HepG2 (cell line): Measurements from ENCODE around the gene FAM114A2. TPM values are rescaled to one million over a fixed set of nuclear protein-coding genes. Genes with fewer than 3 reads are reported as not detected.

Source experiments
- CBX2 ChIP-seq, 2 experiments: fragments of 200-600 bp in 1 of 2; sonication (generic); formaldehyde crosslinking in 1 of 2; IDR thresholded peaks; 2 replicates each; pipeline versions ENCODE4 v1.7.0 to v1.8.1; 2018 to 2022; ENCODE audit warnings: low read depth in 2 of 2, low read length in 1 of 2, mild to moderate bottlenecking in 1 of 2, missing genetic modification reagents in 1 of 2
- ELK4 ChIP-seq: sonication (generic); formaldehyde crosslinking; IDR thresholded peaks from 2 replicates; pipeline ENCODE4 v1.9.0; 2021; ENCODE audit warnings: missing genetic modification reagents, borderline replicate concordance
- GMEB1 ChIP-seq: sonication (generic); formaldehyde crosslinking; IDR thresholded peaks from 2 replicates; pipeline ENCODE4 v1.5.1; 2020; ENCODE audit warnings: missing genetic modification reagents, mild to moderate bottlenecking, borderline replicate concordance
- HNF1B ChIP-seq: sonication (generic); formaldehyde crosslinking; IDR thresholded peaks from 2 replicates; pipeline ENCODE4 v1.5.1; 2020; ENCODE audit warnings: mild to moderate bottlenecking, moderate library complexity, missing genetic modification reagents
- KLF12 ChIP-seq: sonication (generic); formaldehyde crosslinking; IDR thresholded peaks from 2 replicates; pipeline ENCODE4 v1.4.0; 2020; ENCODE audit warnings: missing genetic modification reagents, borderline replicate concordance
- MEF2D ChIP-seq: sonication (generic); formaldehyde crosslinking; IDR thresholded peaks from 2 replicates; pipeline ENCODE4 v1.5.1; 2020; ENCODE audit warnings: mild to moderate bottlenecking, missing genetic modification reagents
- REL ChIP-seq: sonication (generic); formaldehyde crosslinking; conservative IDR thresholded peaks from 2 replicates; pipeline ENCODE4 v1.8.0; 2022; ENCODE audit warnings: mild to moderate bottlenecking, missing genetic modification reagents, moderate library complexity
- RFX3 ChIP-seq: IDR thresholded peaks from 2 replicates; pipeline ENCODE4 v1.6.1; 2016; ENCODE audit warnings: missing biosample characterization, missing genetic modification reagents
- SKI ChIP-seq: fragments of 450-650 bp; IDR thresholded peaks from one replicate; pipeline ENCODE4 v1.6.1; 2018; ENCODE audit warnings: mild to moderate bottlenecking; ENCODE audit not compliant: partially characterized antibody
- SOX5 ChIP-seq: IDR thresholded peaks from 2 replicates; pipeline ENCODE4 v1.6.1; 2016; ENCODE audit warnings: borderline replicate concordance
- TAF15 ChIP-seq: fragments of 200-400 bp; formaldehyde crosslinking; IDR thresholded peaks from one replicate; pipeline ENCODE4 v1.6.1; 2018; ENCODE audit warnings: mild to moderate bottlenecking, low read depth, low read length; ENCODE audit not compliant: poor library complexity, severe bottlenecking
- TFAP4 ChIP-seq: sonication (generic); IDR thresholded peaks from 2 replicates; pipeline ENCODE4 v1.6.1; 2016; ENCODE audit warnings: low read depth, borderline replicate concordance
- ZMAT5 ChIP-seq: sonication (generic); formaldehyde crosslinking; IDR thresholded peaks from 2 replicates; pipeline ENCODE4 v1.5.0; 2020; ENCODE audit warnings: mild to moderate bottlenecking, low read depth, missing genetic modification reagents, borderline replicate concordance
- ZNF550 ChIP-seq: sonication (generic); formaldehyde crosslinking; IDR thresholded peaks from 2 replicates; pipeline ENCODE4 v1.4.0; 2020; ENCODE audit warnings: mild to moderate bottlenecking, missing genetic modification reagents, borderline replicate concordance
- ZNF672 ChIP-seq: sonication (generic); formaldehyde crosslinking; IDR thresholded peaks from 2 replicates; pipeline ENCODE4 v1.8.1; 2022; ENCODE audit warnings: missing genetic modification reagents
- ZNF781 ChIP-seq: sonication (generic); formaldehyde crosslinking; IDR thresholded peaks from 2 replicates; pipeline ENCODE4 v1.5.1; 2020; ENCODE audit warnings: borderline replicate concordance, mild to moderate bottlenecking, missing genetic modification reagents; ENCODE audit errors: not compliant biosample characterization
- ZSCAN22 ChIP-seq: sonication (generic); formaldehyde crosslinking; IDR thresholded peaks from 2 replicates; pipeline ENCODE4 v1.4.0; 2020; ENCODE audit warnings: mild to moderate bottlenecking, missing genetic modification reagents
- polyA plus RNA-seq, 8 experiments: library from polyadenylated mRNA; depleted of rRNA in 3 of 8; stranded (reverse) in 7 of 8; unstranded in 1 of 8; fragments of >200 nt; fragmentation: Illumina TruSeq in 4 of 8; extraction: Trizol in 4 of 8; gene quantifications; 2 replicates each; pipeline versions ENCODE4 v1.2.1 to v1.2.3, GENCODE V29; 2011 to 2016; ENCODE audit warnings: low read depth in 4 of 8, missing spikeins in 1 of 8, mixed read lengths in 1 of 8; ENCODE audit not compliant: insufficient read depth in 1 of 8
- total RNA-seq, 5 experiments: library from RNA; depleted of rRNA; stranded (reverse); fragments of >200 nt; fragmentation: Illumina TruSeq; extraction: Trizol; gene quantifications; 2 replicates each; pipeline ENCODE4 v1.2.3, GENCODE V29; 2016; ENCODE audit warnings: low read depth in 1 of 5

Gene FAM114A2
- total and polyA plus RNA-seq, 2 of the 13 experiments (the other 11 are each of a cell fraction or from before 2014, with no cell fraction given), result 6.9 to 11.4 TPM

- TF ChIP-seq ELK4 (CRISPR knock-in tag) (no peak), HNF1B (CRISPR knock-in tag) (0 out of 2 replicates have a peak, but pooled peaks have one; percentile 28), ZSCAN22 (CRISPR knock-in tag) (no peak), GMEB1 (CRISPR knock-in tag) (peak; percentile 23; the same call in 1 of the 2 replicates), TFAP4 (peak; percentile 61; the same call in 1 of the 2 replicates), REL (no peak), TAF15 (no peak), ZNF781 (CRISPR knock-in tag) (no peak), ZMAT5 (CRISPR knock-in tag) (no peak), MEF2D (CRISPR knock-in tag) (0 out of 2 replicates have a peak, but pooled peaks have one; percentile 39), RFX3 (CRISPR knock-in tag) (no peak), ZNF672 (CRISPR knock-in tag) (no peak), ZNF550 (CRISPR knock-in tag) (no peak), CBX2 (IDR thresholded peaks at IDR 0.05; ENCODE audit: low read depth, low read length) (no peak), CBX2 (CRISPR knock-in tag; IDR thresholded peaks at IDR 0.05; ENCODE audit: low read depth) (no peak), SKI (no peak), KLF12 (CRISPR knock-in tag) (no peak), SOX5 (CRISPR knock-in tag) (no peak)
These were observed 33.9 kb upstream of the FAM114A2 start (continued) for GRCh38 chr5:154072414-154073171.
